Ovary (tissue), 9 donors: ENCODE measurements around the gene KIF3B. TPM values are rescaled to one million over a fixed set of nuclear protein-coding genes. Genes with fewer than 3 reads are reported as not detected.

ENCODE experiments used
- DNase-seq, 5 donors: peaks; one replicate each; pipeline ENCODE4 v3.0.0-alpha.2; 2019 to 2020
- H3K27ac ChIP-seq, 2 donors: fragments of 200-600 bp; one replicate each; pipeline versions ENCODE4 v1.5.1 to v1.8.0; 2019 to 2022
- H3K27me3 ChIP-seq: fragments of 200-600 bp; one replicate; pipeline ENCODE4 v1.8.0; 2022
- H3K36me3 ChIP-seq: fragments of 200-600 bp; sonication (generic); one replicate; pipeline ENCODE4 v1.5.1; 2019
- H3K4me1 ChIP-seq: one replicate; pipeline ENCODE4 v1.8.1; 2013; ENCODE audit warnings: mild to moderate bottlenecking, moderate library complexity; ENCODE audit not compliant: insufficient read depth
- H3K4me3 ChIP-seq: fragments of 200-600 bp; sonication (generic); one replicate; pipeline ENCODE4 v1.5.1; 2017
- H3K9me3 ChIP-seq, 2 donors: fragments of 200-600 bp in 1 of 2; sonication (generic) in 1 of 2; one replicate each; pipeline versions ENCODE4 v1.5.1 to v1.8.1; 2013 to 2019; ENCODE audit warnings: mild to moderate bottlenecking in 1 of 2, moderate library complexity in 1 of 2
- CTCF ChIP-seq, 3 donors: fragments of 450-650 bp in 2 of 3; fragments of 200-600 bp in 1 of 3; IDR thresholded peaks; one replicate each; pipeline versions ENCODE4 v1.5.1 to v1.8.0; 2016 to 2022; ENCODE audit warnings: antibody characterized with exemption in 3 of 3, mild to moderate bottlenecking in 1 of 3
- EP300 ChIP-seq: sonication (generic); formaldehyde crosslinking; IDR thresholded peaks from one replicate; pipeline ENCODE4 v1.6.1; 2017; ENCODE audit warnings: antibody characterized with exemption
- POLR2A ChIP-seq: fragments of 450-650 bp; IDR thresholded peaks from one replicate; pipeline ENCODE4 v1.6.1; 2017; ENCODE audit warnings: antibody characterized with exemption, mild to moderate bottlenecking, moderate library complexity
- WGBS, 3 donors: extraction: QIAGEN DNeasy Blood & Tissue Kit in 1 of 3; methylation state at CpG; one replicate each; pipeline versions ENCODE4 v1.1.5 to v1.1.7; 2013 to 2017; 5-methylcytosine and 5-hydroxymethylcytosine counted together
- intact Hi-C, 4 donors: fragments of 100-400 bp; cut with DNase I; formaldehyde crosslinking; loops; one replicate each; pipeline versions ENCODE4 v1.11.0 to v1.15.1; 2022 to 2023
- polyA plus RNA-seq, 2 donors: library from polyadenylated mRNA; stranded (reverse); fragments of 200-250 nt in 1 of 2; fragments of 350-450 nt in 1 of 2; fragmentation: Illumina TruSeq in 1 of 2; extraction: RNeasy Lipid Tissue Mini Kit (QIAGEN cat#74804) in 1 of 2; gene quantifications; one replicate each; pipeline ENCODE4 v1.2.3, GENCODE V29; 2013 to 2014
- total RNA-seq, 7 donors: library from RNA; depleted of rRNA in 2 of 7; stranded (reverse); fragments of >200 nt in 2 of 7; fragmentation: NEBNext Ultra II Directional in 3 of 7; extraction: Animal tissue kit (Norgen Biotek cat#: 25700) in 3 of 7; gene quantifications; one replicate each; pipeline versions ENCODE4 v1.1.0 to v1.2.4, GENCODE V29; 2016 to 2023
- donor health status: DM: no; HTN: no; CAD: no; lungs with moderate emphysema.
- donor health status: DM: no; HTN: no; CAD: no.
- donor health status: Bipolar disorder and iron deficiency.
- donor health status: DM: yes; HTN: yes; CAD: no.
- donor health status: DM: no; HTN: no; CAD: no.
- donor health status: DM: yes; HTN: yes; CAD: no.

KIF3B gene
- total and polyA plus RNA-seq, 9 donors, result 10.6 to 29.8 (median 23.7) TPM

- WGBS, 3 donors, result 81 to 83% (median 82%) methylated on average over 4 of the region's 4 CpGs
Observed at GRCh38 chr20:32297439-32297838, 20.0 kb downstream of the KIF3B start.

GRCh38 chr20:32300647-32301046 is 23.2 kb downstream of the KIF3B start:
- TF ChIP-seq EP300 (no peak), CTCF (IDR thresholded peaks at IDR 0.05) (no peak), POLR2A (no peak)
- DNase-seq, result no peak
- 93 to 97% (median 96%) methylated on average over 6 of the region's 6 CpGs for WGBS, 3 donors
- Histone ChIP-seq H3K36me3 (no peaks in the 10 kb centered on the region), H3K4me1 (peaks cover 3% of the 10 kb centered on the region), H3K27me3 (no peaks in the 10 kb centered on the region), H3K9me3 (no peaks in the 10 kb centered on the region), H3K27ac (no peak overlapping the region), H3K4me3 (no peak overlapping the region)
- intact Hi-C loops, result no loop called here

More at GRCh38 chr20:32297439-32297838, 20.0 kb downstream of the KIF3B start:
- Histone ChIP-seq H3K36me3 (no peaks in the 10 kb centered on the region), H3K4me1 (peaks cover 3% of the 10 kb centered on the region), H3K27ac (no peak overlapping the region), H3K9me3 (no peaks in the 10 kb centered on the region), H3K4me3 (no peak overlapping the region), H3K27me3 (no peaks in the 10 kb centered on the region)
- TF ChIP-seq CTCF (IDR thresholded peaks at IDR 0.05) (no peak), POLR2A (no peak), EP300 (no peak)
- intact Hi-C loops, result no loop called here
- DNase-seq, result no peak

DNA sequence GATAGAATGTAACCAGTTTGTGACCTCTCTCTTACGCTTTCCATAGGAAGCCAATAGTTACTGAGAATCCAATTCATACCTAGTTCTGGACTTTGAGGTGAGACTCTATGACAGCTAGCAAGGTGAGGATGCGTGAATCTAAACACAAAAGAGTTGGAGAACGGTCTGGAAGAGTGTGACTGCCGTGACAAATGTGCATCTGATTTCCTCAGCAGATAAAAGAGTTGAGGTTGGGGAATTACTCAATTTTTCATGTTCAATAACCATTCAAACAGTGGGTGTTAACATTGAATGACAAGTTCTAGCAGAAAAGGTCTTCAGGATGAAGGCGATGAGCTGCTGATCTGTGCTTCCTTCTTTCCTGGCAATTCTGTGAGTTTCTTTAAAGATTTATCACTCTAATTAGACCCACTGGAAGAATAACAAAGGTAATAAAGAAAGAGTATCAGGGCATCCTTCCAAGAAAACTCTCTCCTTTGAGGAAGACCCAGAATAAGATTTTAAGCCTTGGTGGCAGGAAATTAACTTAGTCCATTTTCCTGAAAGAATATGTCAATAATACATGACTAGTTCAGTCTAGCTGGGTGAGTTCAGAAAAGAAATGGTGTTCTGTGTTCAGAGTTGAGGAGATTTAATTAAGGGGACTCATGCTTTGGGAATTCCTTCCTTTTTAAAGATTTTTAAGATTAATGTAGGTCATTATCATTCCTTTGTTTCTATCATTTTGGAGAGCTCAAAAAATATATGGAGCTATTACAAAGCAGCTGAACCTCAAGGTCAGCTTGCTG is 24.5 kb downstream of the KIF3B start:
- H3K36me3 ChIP-seq, result no peaks in the 10 kb centered on the region
- no peak overlapping the region for H3K4me3 ChIP-seq
- 83 to 89% (median 88%) methylated on average over 5 of the region's 5 CpGs for WGBS, 3 donors
- H3K27ac ChIP-seq, result no peak overlapping the region
- no peaks in the 10 kb centered on the region for H3K9me3 ChIP-seq
- DNase-seq, result no peak
- intact Hi-C loops, result no loop called here
- H3K4me1 ChIP-seq, result peaks cover 2% of the 10 kb centered on the region
- TF ChIP-seq EP300 (no peak), POLR2A (no peak), CTCF (IDR thresholded peaks at IDR 0.05) (no peak)
- H3K27me3 ChIP-seq, result no peaks in the 10 kb centered on the region

DNA sequence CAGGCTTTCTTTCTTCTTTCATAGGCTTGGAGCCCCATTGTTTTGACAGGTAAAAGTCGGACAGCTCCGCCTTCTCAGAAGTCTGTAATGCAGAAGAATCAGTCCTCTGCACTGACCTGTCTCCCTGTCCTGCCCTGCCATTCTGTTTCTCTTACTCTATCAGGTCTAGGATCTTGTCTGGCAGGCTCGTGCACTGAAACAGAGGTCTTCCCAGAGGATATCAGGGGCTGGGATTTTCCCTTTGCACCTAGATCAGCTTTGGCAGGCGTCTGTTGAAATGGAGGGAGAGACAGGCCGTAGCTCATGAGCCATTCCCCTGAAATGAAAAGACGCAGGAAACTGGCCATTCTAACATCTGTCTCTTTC is 25.0 kb downstream of the KIF3B start:
- TF ChIP-seq POLR2A (no peak), EP300 (no peak), CTCF (IDR thresholded peaks at IDR 0.05) (no peak)
- H3K4me3 ChIP-seq, result no peak overlapping the region
- no peaks in the 10 kb centered on the region for H3K27me3 ChIP-seq
- no peak for DNase-seq
- WGBS, 3 donors, result 37 to 46% (median 44%) methylated on average over 6 of the region's 6 CpGs
- no peaks in the 10 kb centered on the region for H3K9me3 ChIP-seq
- no peaks in the 10 kb centered on the region for H3K36me3 ChIP-seq
- no peak overlapping the region for H3K27ac ChIP-seq
- H3K4me1 ChIP-seq, result no peaks in the 10 kb centered on the region
- intact Hi-C loops, result no loop called here
